SU-DHL-6 (cell line): Measurements from ENCODE around the gene MED29.

Source experiments
- EZH2phosphoT487 ChIP-seq: fragments of 200-600 bp; sonication (generic), shearing (Covaris generic); conservative IDR thresholded peaks from 2 replicates; pipeline ENCODE4 v1.6.1; 2018; ENCODE audit warnings: mild to moderate bottlenecking, antibody characterized with exemption, low read length, moderate library complexity, mixed read lengths
- TF ChIP-seq, protein P1 (sequence below): fragments of 200-600 bp; sonication (generic); IDR thresholded peaks from one replicate; pipeline ENCODE4 v1.5.1; 2017; ENCODE audit warnings: antibody characterized with exemption, mild to moderate bottlenecking, low read length, moderate library complexity; ENCODE audit not compliant: insufficient read depth, poor library complexity, severe bottlenecking

DNA sequence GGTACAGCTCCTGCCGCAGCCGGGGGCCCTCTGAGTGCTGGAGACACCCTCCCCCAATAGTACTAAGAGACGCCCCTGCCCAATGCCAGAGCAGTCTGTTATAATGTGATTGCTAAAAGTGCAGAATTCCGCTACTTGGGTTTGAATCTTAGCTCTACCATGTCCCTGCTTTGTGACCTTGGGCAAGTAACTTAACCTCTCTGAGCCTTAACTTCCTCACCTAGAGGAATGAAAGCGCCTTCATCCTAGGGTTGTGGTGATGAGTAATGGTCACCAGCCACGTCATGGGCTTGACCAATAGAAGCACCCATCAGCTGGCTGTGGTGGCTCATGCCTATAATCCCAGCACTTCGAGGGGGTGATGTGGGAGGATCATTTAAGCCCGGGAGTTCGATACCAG is 27.8 kb downstream of the MED29 start:
- TF ChIP-seq, protein P1, sequence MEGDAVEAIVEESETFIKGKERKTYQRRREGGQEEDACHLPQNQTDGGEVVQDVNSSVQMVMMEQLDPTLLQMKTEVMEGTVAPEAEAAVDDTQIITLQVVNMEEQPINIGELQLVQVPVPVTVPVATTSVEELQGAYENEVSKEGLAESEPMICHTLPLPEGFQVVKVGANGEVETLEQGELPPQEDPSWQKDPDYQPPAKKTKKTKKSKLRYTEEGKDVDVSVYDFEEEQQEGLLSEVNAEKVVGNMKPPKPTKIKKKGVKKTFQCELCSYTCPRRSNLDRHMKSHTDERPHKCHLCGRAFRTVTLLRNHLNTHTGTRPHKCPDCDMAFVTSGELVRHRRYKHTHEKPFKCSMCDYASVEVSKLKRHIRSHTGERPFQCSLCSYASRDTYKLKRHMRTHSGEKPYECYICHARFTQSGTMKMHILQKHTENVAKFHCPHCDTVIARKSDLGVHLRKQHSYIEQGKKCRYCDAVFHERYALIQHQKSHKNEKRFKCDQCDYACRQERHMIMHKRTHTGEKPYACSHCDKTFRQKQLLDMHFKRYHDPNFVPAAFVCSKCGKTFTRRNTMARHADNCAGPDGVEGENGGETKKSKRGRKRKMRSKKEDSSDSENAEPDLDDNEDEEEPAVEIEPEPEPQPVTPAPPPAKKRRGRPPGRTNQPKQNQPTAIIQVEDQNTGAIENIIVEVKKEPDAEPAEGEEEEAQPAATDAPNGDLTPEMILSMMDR, result no peak
- no peak for TF ChIP-seq EZH2phosphoT487
